ENCODE results near the gene UNCX.
"Not testable (repeated sequence)": the region's sequence is repeated elsewhere in the genome, so short reads cannot be mapped to it uniquely, and the experiment has no call there.

UNCX gene

DNA sequence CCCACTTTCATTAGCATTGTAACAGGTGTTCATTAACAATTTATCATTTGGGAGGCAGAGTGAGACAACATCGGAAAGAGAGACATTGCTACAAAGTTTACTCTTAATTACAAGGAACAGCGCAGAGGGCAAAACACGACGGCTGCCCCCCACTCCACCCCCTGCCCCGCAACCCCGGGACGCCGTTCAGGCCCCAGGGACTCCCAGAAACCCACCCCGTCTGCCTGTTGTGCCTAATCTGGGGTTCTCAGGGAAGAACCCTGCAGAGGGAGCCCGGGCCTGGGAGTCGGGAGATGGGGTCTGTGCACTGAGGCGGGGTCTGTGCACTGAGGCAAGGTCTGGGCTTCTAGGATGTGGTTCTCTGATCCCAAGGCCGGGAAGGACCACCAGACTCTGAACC, 25.2 kb downstream of the UNCX start:
- no peak for DNase-seq (ENCODE audit: low spot score)

DNA sequence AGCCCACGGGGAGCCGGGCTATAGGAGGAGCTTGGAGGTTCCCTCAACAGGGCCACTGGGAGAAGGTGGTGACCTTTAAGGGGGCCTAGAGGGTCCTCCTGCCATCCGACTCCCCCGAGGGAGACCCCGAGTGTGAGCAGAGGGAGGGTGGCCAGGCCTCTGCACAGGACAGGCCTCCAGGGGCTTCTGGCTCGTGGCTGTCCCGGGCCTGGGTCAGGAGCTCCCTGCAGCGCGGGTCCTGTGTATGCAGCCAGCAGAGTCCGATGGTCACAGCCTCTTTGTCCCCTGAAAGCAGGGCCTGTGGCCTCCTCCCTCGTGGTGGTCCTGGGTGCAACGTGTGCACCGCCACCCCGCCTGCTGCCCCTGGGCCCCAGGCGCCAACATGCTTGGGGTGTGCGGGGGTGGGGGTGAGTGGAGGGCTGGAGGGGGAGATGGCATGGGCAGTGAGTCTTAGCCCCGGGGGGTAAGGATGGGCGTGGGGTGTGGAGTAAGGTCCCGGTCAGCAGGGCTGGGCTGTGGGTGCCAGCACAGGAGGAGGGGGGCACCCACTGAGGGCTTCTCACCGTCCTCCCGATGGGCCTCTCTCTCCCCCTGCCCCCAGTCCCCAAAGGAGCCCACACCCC, 27.1 kb downstream of the UNCX start:
- no peak for DNase-seq (ENCODE audit: low spot score)

GRCh38 chr7:1260244-1260635, 27.6 kb downstream of the UNCX start:
- DNase-seq (ENCODE audit: low spot score): peak; percentile 34

DNA sequence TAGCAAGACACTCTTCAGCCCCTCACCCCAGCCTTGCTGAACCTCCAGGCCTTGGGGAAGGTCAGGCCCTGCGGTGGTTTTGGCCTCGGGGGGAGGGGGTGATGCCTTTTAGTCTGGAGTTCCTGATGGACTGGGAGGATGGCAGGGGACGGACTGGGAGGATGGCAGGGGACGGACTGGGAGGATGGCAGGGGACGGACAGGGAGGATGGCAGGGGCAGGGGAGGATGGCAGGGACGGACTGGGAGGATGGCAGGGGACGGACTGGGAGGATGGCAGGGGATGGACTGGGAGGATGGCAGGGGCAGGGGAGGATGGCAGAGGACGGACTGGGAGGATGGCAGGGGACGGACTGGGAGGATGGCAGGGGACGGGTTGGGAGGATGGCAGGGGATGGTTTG, 28.4 kb downstream of the UNCX start:
- not testable (repeated sequence) for DNase-seq (ENCODE audit: low spot score)

GRCh38 chr7:1262441-1262840, 29.8 kb downstream of the UNCX start:
- no peak for DNase-seq (ENCODE audit: low spot score)

GRCh38 chr7:1263391-1263951, 30.8 kb downstream of the UNCX start:
- no peak for DNase-seq (ENCODE audit: low spot score)

DNA sequence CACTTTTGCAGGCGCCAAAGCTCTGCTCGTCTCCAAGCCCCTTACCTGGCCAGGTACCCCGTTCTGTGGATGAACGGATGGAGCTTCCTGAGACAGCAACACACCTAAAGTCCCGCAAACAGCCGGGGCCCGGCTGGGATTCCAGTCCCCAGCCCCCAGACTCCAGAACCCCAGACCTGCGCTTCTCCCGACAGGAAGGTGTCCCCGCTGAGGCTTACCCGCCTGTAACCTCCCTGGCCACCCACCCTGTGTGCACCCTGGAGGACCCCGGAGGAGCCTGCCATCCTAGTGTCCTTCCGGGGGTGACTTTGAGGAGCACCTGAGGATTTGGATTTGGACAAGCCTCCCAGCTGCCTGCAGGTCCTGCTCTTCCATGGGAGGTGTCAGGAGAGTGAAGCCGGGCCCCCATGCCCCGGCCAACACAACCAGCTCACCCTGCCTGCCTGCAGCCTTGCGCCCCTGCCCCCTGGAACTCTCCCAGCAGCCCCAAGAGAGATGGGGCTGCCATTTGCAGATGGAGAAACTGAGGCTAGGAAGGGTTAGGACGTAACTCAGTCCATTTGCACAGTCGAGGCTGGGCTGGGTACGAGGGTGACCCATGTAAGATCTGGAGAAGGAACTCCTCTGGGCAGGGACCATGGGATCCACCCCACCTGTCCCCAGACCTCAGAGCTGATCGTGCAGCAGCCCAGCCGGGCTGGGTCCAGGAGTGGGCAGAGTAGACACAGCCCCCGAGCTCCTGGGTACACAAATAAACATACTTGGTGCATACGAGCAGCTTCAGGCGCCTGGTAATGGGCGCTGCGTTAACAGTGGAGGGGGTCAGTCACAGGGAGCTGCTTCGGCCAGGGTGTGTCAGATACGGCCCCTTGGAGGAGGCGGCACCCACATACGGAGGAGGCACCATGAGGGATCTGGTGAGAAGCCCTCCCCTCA, 31.9 kb downstream of the UNCX start:
- DNase-seq (ENCODE audit: low spot score): no peak

- DNase-seq (ENCODE audit: low spot score): no peak
Measured at GRCh38 chr7:1267016-1267900, 34.6 kb downstream of the UNCX start.

GRCh38 chr7:1268076-1268815, 35.6 kb downstream of the UNCX start:
- no peak for DNase-seq (ENCODE audit: low spot score)

DNA sequence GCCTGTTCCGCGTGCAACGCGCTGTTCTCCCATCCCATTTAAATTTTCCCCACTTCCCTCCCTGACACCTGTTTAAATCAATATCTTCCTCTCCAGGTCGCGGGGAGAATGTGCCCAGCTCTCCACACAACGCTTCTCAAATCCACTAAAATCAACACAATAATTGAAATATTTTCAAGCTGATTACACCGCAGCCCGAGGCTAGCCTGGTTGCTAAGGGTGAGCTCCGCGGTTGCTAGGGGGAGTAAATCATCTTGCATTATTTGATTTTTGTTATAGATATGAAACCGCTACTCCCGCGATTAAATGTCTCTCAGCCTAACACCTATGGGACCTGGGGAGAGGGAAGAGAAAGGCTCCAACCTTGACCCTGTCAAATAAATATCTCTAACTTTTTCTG, 36.2 kb downstream of the UNCX start:
- no peak for DNase-seq (ENCODE audit: low spot score)

DNA sequence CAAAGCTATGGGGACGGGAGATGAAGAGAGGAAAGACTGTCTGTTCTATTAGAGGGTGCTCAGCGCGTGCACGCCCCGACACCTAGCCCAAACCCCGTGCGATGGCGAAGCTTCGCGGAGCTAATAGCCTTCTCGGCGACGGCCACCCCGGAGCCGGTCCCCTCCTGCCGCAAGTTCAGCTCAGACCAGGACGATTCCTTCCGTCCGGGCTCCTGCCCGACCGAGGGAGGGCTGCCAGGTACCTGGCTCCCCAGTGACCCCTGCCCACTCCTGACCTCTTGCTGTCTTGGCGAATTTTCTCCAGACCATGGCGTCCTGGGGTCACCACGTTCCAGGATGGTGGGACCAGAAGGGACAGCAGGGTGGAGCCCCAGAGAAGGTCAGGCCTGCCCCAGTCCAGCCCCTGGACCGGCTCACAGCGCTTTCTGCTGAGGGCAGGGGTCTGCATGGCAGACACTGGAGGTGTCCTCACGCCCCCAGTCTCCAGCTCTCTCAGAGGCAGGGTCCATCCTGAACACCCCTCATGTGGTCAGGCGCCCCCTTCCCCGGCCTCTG, 36.7 kb downstream of the UNCX start:
- DNase-seq (ENCODE audit: low spot score): no peak

DNA sequence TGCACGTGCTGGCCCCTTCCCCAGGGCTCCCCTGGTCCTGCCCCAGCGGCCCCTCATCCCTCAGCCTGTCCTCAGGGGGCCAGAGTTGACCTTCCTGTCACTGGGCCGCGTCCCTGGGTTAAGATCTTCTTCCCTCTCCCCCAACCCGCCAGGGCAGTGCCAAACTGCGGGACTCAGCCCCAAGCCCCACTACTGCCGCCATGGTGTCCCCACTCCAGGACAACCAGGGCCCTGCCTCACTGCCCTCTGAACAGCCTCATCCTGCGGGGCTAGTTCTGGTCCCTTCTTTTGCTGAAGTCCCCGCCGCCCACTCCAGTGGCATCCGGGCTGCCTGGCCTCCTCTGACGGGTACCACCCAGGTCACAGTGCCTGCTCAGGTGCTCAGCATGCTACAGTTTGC, 37.5 kb downstream of the UNCX start:
- no peak for DNase-seq (ENCODE audit: low spot score)

- no peak for DNase-seq (ENCODE audit: low spot score)
Measured at GRCh38 chr7:1271046-1271445, 38.4 kb downstream of the UNCX start.

GRCh38 chr7:1271656-1272055, 39.0 kb downstream of the UNCX start:
- no peak for DNase-seq (ENCODE audit: low spot score)

DNA sequence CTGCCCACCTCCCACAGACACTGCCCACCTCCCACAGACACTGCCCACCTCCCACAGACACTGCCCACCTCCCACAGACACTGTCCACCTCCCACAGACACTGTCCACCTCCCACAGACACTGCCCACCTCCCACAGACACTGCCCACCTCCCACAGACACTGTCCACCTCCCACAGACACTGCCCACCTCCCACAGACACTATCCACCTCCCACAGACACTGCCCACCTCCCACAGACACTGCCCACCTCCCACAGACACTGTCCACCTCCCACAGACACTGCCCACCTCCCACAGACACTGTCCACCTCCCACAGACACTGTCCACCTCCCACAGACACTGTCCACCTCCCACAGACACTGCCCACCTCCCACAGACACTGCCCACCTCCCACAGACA, 39.5 kb downstream of the UNCX start:
- not testable (repeated sequence) for DNase-seq (ENCODE audit: low spot score)

DNA sequence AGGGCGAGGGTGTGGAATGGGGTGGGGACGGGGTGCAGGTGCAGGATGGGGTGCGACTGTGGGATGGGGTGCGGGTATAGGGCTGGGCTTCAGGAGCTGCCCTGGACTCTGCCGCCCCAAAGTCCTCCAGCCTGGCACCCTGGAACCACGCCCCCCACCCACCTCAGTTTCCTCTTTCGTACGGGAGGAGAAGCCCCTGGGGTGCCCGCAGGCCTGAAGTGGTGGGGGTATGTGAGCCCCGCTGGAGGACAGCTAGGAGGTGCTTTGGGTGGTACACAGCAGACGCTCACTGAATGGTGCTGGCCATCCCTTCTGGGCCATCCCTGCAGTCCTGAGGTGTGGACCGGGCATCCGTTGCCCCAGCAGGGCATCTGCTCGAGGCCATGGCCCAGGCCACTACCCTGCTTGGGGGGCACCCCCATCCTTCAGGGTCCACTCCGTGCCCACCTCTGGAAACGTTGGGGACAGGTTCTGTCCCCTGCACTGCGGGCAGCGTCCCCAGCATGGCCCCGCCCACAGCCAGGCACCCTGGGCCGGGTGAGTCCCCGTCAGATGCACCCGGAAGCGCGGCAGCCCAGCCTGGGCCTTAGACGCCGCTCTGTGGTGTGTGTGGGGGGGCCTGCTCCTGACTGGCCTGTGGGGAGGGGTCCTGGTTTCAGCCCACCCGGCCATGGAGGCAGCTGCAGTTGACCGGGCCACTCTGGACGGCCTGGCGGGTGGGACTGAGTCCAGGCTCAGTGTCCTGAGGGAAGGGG, 41.6 kb downstream of the UNCX start:
- DNase-seq (ENCODE audit: low spot score): no peak

- DNase-seq (ENCODE audit: low spot score): no peak
Measured at GRCh38 chr7:1274876-1275375, 42.3 kb downstream of the UNCX start.

DNA sequence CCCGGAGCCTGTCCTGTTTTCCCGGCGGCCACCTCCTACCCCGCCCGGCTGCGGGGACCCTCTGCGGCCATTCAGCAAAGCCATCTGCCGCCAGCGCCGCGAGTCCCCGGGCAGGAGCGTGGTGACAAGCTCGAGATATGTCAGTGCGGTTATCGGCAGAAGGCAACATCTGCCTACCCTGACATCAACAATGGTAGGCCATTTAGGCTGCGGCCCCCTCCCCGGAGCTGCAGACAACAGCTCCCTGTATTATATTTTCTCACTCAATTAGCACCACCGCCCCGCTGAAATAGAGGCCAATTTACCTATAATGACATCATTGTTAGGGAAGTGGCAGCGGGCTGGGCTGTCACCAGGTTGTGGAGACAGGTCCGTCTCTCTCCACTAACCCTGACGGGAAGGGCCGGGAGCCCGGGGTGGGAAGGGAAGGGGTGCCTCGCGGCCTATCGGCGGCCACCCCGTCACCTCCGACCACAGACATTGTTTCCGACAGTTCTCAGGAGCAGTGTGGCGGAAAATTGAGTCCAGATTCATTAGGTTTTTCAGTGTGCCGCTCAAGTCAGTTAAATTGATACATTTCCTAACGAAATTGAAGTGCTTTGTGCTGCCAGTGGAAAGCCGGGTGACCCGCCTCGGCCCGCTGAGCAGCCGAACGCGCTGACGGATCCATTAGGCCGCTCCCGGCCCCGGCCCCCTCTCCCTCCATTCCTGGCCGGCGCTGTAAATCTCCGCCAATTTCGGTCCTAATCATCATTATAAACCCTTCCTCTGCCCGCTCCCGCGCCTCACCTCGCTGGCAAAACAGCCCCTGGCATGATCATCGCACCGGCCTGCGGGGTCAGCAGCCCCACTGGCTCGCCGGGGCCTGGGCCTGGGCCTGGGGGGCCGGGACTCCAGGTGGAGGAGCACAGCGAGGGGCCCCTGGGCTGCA, 43.0 kb downstream of the UNCX start:
- no peak for DNase-seq (ENCODE audit: low spot score)

DNA sequence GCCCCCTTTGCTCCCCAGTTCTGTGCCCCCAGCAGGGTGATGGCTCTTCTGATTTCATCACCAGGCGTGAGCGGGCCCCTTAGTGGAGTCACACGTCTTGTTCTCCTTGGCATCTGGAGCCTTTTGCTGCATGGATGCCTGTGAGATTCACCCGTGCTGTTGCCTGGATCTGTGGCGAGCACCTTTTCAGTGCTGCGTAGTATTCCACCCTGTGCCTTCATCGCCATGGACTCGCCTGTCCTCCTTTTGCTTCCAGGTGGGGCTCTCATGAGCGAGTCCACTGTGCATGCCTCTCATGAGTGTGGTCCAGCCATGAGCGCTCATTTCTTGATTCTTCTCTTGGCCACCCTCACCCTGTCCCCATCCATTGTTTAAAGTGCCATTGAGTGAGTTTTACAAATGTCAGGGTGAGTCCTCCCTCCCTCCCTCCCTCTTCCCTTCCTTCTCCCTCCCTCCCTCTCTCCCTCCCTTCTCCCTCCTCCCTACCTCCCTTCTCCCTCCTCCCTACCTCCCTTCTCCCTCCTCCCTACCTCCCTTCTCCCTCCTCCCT, 44.0 kb downstream of the UNCX start:
- no peak for DNase-seq (ENCODE audit: low spot score)

Measured in cerebellar cortex (tissue), 1 donor.